Omental fat pad (tissue), 4 donors: ENCODE results near the gene RBFOX1. TPM values are rescaled to one million over a fixed set of nuclear protein-coding genes. Genes with fewer than 3 reads are reported as not detected.

Experiments used
- ATAC-seq: fragments of 150-250 bp; one replicate; pipeline ENCODE4 v1.9.1; 2016; ENCODE audit warnings: mild to moderate bottlenecking, moderate library complexity; ENCODE audit not compliant: low FRiP score
- DNase-seq: peaks from one replicate; pipeline ENCODE4 v3.0.0-alpha.2; 2019; ENCODE audit warnings: low spot score
- CTCF ChIP-seq, 3 donors: fragments of 450-650 bp; IDR thresholded peaks; one replicate each; pipeline ENCODE4 v1.5.1; 2016 to 2017; ENCODE audit warnings: antibody characterized with exemption in 3 of 3, mild to moderate bottlenecking in 3 of 3, moderate library complexity in 2 of 3
- total RNA-seq, 4 donors: library from RNA; depleted of rRNA; stranded (reverse); fragments of >200 nt; gene quantifications; one replicate each; pipeline ENCODE4 v1.1.0, GENCODE V29; 2016

The RBFOX1 gene
- total RNA-seq, 4 donors from 2014 or later = 0.24 to 2.9 (median 1.1) TPM; not detected in 1

- no peak for TF ChIP-seq CTCF (IDR thresholded peaks at IDR 0.05)
- no peak for ATAC-seq
Observed at GRCh38 chr16:7689234-7689633, 356.6 kb downstream of the RBFOX1 start.

DNA sequence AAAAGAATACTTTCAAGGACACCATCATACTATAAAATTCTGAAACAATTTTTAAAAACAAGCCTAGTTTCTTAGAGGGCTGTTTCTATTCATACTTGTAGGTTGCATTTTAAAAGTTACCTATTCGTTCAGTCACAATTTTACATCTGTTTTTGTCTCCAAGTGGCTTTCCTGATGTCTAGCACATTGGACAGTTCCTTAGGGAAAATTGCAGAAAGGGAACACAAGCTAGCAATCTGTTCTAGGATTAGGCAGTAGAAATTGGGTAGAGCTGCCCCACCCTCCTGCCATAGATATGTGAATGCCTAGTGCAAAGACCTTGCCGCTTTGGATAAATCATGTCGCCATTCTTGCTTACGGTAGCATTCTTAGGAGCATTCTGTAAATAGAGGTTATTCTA, 358.9 kb downstream of the RBFOX1 start:
- ATAC-seq (no peak), DNase-seq (no peak)
- no peak for TF ChIP-seq CTCF (IDR thresholded peaks at IDR 0.05)

More at GRCh38 chr16:7689234-7689633, 356.6 kb downstream of the RBFOX1 start:
- DNase-seq = no peak

DNA sequence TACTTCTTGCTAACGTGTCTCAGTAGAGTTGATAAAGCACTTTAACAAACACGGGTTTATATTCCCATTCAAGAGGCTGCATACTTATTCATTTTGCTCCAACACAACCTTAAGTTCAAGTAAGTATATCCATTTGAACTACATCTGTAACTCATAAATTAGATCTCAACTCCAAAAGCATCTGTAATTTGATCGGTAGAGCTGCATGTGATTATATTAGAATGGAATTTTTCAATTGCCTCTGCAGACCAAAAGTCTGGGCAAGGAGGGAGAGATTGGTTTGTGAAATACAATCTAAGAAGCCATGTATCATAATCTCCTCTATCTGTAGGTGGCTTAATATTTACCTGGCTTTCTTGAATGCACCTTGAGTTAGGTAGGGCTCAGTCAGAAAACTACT, 371.0 kb downstream of the RBFOX1 start:
- DNase-seq (no peak), ATAC-seq (no peak)
- TF ChIP-seq CTCF (IDR thresholded peaks at IDR 0.05) = no peak

DNA sequence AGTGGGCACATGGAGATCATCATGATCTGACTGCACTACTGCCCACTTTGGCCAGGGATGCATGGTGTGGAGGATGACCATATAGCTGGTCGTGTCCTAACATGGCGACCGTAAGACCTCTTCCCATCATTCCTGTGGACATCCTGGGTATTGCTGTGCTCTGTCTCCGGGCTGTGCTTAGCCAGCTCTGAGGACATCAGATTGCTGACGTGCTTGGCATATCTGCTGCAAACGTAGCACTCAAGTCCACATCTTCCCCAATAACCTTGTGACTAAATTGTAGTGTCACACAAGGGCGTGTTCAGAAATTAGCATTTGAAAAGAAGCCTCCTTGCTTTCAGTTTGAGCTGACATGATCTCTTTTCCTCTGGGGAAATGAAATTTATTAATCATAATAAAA, 373.2 kb downstream of the RBFOX1 start:
- ATAC-seq = no peak

GRCh38 chr16:7709186-7709585, 376.5 kb downstream of the RBFOX1 start:
- ATAC-seq = no peak
- DNase-seq = no peak
- no peak for TF ChIP-seq CTCF (IDR thresholded peaks at IDR 0.05)

More for the DNA sequence above, 373.2 kb downstream of the RBFOX1 start:
- DNase-seq = no peak
- TF ChIP-seq CTCF (IDR thresholded peaks at IDR 0.05) = no peak

DNA sequence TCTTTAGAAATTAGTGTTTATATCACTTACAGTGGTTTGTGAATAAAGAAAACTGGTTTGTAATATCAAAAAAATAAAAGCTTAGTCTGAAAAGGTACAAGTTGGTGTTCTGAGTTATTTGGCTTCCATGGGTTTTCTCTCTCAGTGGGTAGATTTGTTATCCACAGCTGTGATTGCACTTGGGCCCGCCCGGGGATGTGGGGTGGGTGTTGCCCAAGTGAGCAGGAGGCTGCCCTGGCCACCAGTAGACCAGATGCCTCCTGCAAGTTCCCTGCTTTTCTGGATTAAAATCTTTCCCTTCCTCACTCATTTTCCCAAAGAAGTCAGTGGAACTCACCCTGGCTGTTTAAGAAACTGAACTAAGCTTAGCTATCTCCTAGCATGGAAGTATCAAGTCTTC, 380.6 kb downstream of the RBFOX1 start:
- ATAC-seq (no peak), DNase-seq (no peak)
- TF ChIP-seq CTCF (IDR thresholded peaks at IDR 0.05) = no peak

GRCh38 chr16:7714775-7715174, 382.1 kb downstream of the RBFOX1 start:
- DNase-seq (no peak), ATAC-seq (no peak)
- no peak for TF ChIP-seq CTCF (IDR thresholded peaks at IDR 0.05)
